ENCODE results near the gene RHBDL3.

DNA sequence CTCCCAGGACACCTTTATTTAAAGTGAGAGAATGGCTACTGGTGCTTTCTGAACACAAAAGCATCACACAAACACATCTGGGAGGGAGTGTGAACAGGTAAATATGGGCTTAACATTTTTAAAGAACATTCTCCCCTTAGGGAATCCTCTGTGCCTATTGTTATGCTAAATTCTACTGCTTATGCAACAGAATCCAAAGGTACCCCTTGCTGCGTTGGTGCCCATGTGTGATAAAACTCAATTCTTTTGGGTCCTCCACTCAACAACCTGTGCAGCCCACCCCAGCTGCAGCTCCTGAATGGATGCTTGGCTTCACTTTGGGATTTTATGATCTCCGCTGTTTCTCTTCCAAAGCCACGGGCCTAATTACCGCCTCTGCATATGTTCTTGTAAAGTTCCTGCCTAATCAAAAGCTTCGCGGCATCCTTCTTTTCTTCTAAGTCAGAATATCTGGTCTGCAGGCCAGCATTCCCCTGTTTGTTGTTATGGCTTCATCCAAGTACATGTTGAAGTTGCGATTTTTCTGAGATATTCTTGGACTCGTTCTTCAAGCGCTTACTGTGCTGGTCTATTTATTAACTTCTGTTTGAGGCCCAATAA lies 23.9 kb downstream of the RHBDL3 start:
- TF ChIP-seq, protein P1, sequence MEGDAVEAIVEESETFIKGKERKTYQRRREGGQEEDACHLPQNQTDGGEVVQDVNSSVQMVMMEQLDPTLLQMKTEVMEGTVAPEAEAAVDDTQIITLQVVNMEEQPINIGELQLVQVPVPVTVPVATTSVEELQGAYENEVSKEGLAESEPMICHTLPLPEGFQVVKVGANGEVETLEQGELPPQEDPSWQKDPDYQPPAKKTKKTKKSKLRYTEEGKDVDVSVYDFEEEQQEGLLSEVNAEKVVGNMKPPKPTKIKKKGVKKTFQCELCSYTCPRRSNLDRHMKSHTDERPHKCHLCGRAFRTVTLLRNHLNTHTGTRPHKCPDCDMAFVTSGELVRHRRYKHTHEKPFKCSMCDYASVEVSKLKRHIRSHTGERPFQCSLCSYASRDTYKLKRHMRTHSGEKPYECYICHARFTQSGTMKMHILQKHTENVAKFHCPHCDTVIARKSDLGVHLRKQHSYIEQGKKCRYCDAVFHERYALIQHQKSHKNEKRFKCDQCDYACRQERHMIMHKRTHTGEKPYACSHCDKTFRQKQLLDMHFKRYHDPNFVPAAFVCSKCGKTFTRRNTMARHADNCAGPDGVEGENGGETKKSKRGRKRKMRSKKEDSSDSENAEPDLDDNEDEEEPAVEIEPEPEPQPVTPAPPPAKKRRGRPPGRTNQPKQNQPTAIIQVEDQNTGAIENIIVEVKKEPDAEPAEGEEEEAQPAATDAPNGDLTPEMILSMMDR (IDR thresholded peaks at IDR 0.05; ENCODE audit: insufficient read depth, low read length, poor library complexity, severe bottlenecking) = no peak
- TF ChIP-seq EZH2phosphoT487 (conservative IDR thresholded peaks at IDR 0.05; ENCODE audit: low read length) = no peak

Data from SU-DHL-6 (cell line).